ENCODE data around the gene SIRT3.

- TF ChIP-seq CTCF (IDR thresholded peaks at IDR 0.05) (no peak), POLR2AphosphoS5 (IDR thresholded peaks at IDR 0.05; ENCODE audit: low read depth, low read length) (no peak), REST (IDR thresholded peaks at IDR 0.05; ENCODE audit: insufficient read depth in 1 of 2, low read depth in 2 of 2, low read length in 1 of 2) (no peak), SIN3A (IDR thresholded peaks at IDR 0.05; ENCODE audit: borderline replicate concordance, insufficient read depth, low read depth, low read length) (no peak)
Observed at GRCh38 chr11:213111-213510, 23.0 kb downstream of the SIRT3 start.
